WTC11 (cell line): Measurements from ENCODE around the gene PADI6.

Source experiments
- ZNF121 ChIP-seq: sonication (generic); formaldehyde crosslinking; IDR thresholded peaks from 2 replicates; pipeline ENCODE4 v1.8.0; 2023; ENCODE audit warnings: missing genetic modification reagents
- TF ChIP-seq, protein P1 (sequence below): sonication (generic); formaldehyde crosslinking; conservative IDR thresholded peaks from 2 replicates; pipeline ENCODE4 v1.8.1; 2022; ENCODE audit warnings: mild to moderate bottlenecking, missing genetic modification reagents

- no peak for TF ChIP-seq ZNF121 (CRISPR knock-in tag)
- TF ChIP-seq, protein P1, sequence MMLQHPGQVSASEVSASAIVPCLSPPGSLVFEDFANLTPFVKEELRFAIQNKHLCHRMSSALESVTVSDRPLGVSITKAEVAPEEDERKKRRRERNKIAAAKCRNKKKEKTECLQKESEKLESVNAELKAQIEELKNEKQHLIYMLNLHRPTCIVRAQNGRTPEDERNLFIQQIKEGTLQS: no peak
These were observed at the start of gene PADI6 for GRCh38 chr1:17371896-17372295.
